Activated naive CD4-positive, alpha-beta T cell treated with anti-CD3 and anti-CD28 coated beads, Interleukin-2, amount 50 U/mL, for 72 hours (primary cell): ENCODE measurements around the gene AGAP1. TPM values are rescaled to one million over a fixed set of nuclear protein-coding genes. Genes with fewer than 3 reads are reported as not detected.
"Not testable (repeated sequence)": the region's sequence is repeated elsewhere in the genome, so short reads cannot be mapped to it uniquely, and the experiment has no call there.

Experiments
- ATAC-seq, 2 donors: fragments of 150-1000 bp; cut with Tn5 transposase; 2 replicates each; pipeline ENCODE4 v1.10.0; 2021; ENCODE audit warnings: mild to moderate bottlenecking in 2 of 2, moderate library complexity in 2 of 2
- DNase-seq, 2 donors: peaks; one replicate each; pipeline ENCODE4 v3.0.0; 2021 to 2022; ENCODE audit warnings: low spot score in 2 of 2
- H3K27ac Mint-ChIP-seq, 2 donors: one replicate each; pipeline ENCODE4 v1.8.0; 2022; ENCODE audit warnings: mild to moderate bottlenecking in 2 of 2, mixed read lengths in 2 of 2
- H3K36me3 Mint-ChIP-seq, 2 donors: one replicate each; pipeline ENCODE4 v1.8.0; 2022; ENCODE audit warnings: mixed read lengths in 2 of 2
- H3K9me3 Mint-ChIP-seq, 2 donors: one replicate each; pipeline ENCODE4 v1.8.0; 2022; ENCODE audit warnings: mixed read lengths in 2 of 2
- total RNA-seq, 2 donors: library from RNA; stranded (reverse); gene quantifications; one replicate each; pipeline ENCODE4 v1.2.3, GENCODE V29; 2022

AGAP1 gene
- total RNA-seq, 2 donors from 2014 or later, result 0.48 to 7.2 TPM

DNA sequence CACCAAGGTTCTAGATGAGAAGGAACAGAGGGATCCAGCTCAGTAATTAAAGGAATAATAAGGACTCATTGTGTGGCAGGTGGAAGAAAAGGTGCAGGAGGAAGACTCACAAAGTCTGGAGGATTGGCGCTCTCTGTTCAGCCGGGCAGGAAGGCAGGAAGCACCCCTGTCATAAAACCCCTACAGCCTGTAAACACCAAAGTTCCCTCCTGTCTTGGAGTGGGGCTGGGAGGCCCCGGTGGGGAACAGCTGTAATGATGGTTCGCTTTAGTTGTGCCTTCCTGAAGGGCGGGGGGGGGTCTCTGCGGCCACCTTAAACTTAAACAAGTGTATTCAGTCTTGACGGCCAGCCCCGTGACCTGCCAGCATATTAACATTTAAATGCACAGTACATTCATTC lies 590.1 kb downstream of the AGAP1 start:
- Mint-ChIP-seq H3K27ac (no peak overlapping the region), H3K9me3 (no peaks in the 10 kb centered on the region), H3K36me3 (no peaks in the 10 kb centered on the region)
- ATAC-seq, result no peak
- no peak for DNase-seq

GRCh38 chr2:236085211-236085610 lies 591.4 kb downstream of the AGAP1 start:
- H3K27ac Mint-ChIP-seq, result no peak overlapping the region
- H3K9me3 Mint-ChIP-seq, result no peaks in the 10 kb centered on the region
- no peaks in the 10 kb centered on the region for H3K36me3 Mint-ChIP-seq
- DNase-seq (no peak), ATAC-seq (no peak)

DNA sequence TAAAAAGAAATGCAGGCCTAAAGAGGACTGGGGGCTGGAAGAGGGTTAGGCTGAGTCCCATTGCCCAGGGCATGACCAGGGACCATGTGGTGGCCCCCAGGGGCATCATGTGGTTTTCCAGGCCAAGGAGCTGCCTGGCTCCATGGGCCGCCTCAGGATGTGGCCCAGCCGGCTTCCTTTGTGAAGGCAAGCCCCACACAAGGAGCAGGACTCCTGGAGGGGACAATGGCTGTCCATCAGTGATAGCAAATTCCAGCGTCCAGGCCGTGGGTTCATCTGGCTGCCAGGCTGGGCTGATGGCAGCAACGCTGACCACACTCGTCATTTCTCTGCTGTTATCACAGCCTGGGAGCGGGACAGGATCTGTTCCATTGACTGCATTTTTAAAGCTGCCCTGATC lies 591.8 kb downstream of the AGAP1 start:
- no peaks in the 10 kb centered on the region for H3K9me3 Mint-ChIP-seq
- no peak overlapping the region for H3K27ac Mint-ChIP-seq
- H3K36me3 Mint-ChIP-seq, result no peaks in the 10 kb centered on the region
- DNase-seq (no peak), ATAC-seq (no peak)

DNA sequence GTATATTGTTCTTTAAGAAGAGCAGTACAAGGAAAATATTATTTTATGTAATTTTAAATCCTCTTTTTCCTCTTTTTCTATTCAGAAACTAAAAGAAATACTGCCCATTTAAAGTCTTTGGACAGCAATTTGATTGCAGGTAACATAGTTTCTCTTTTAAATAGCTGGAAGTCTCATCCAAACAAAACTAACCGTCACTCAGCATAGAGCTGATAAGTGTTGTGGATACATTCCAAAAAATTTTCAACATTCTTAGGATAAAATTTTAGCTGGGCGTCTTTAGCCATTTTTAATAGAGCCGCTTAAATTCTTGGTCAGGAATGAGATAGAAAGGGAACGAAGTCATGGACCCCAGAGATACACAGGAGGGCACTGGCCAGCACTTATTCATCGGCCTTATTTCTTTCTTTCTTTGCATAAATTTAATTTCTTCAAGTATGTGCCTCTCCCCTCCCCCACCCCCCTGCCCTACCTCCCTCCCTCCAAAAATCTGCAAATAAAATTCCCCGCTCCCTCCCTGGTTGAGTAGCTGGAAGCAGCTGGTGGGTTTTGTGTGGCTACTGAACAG lies 592.6 kb downstream of the AGAP1 start:
- ATAC-seq (no peak), DNase-seq (no peak)
- Mint-ChIP-seq H3K27ac (no peak overlapping the region), H3K9me3 (no peaks in the 10 kb centered on the region), H3K36me3 (no peaks in the 10 kb centered on the region)

DNA sequence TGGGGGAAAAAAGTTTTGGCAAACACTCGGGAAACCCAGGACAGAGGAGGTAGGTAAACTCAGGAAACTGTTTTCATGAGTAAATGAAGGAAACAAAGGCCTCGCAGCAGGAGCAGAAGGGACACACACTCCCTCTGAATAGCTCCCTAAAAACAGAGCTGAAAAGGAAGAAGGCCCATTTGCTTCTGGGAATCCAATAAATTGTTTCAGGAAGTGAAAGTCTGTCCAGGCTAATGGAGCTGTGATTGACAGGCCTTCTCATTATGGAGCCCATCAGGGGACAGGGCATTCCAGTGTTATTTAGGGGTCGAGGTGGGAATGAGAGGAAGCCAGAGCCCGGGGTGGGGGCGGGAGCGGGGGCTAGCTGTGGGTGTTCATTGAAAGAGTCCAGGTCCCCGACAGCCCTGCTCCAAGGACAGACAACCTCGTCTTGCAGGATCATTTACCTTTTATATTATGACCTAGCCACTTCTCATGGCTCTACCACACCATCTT lies 593.2 kb downstream of the AGAP1 start:
- ATAC-seq, result no peak
- H3K36me3 Mint-ChIP-seq, result no peaks in the 10 kb centered on the region
- no peak overlapping the region for H3K27ac Mint-ChIP-seq
- no peak for DNase-seq
- H3K9me3 Mint-ChIP-seq, result no peaks in the 10 kb centered on the region

DNA sequence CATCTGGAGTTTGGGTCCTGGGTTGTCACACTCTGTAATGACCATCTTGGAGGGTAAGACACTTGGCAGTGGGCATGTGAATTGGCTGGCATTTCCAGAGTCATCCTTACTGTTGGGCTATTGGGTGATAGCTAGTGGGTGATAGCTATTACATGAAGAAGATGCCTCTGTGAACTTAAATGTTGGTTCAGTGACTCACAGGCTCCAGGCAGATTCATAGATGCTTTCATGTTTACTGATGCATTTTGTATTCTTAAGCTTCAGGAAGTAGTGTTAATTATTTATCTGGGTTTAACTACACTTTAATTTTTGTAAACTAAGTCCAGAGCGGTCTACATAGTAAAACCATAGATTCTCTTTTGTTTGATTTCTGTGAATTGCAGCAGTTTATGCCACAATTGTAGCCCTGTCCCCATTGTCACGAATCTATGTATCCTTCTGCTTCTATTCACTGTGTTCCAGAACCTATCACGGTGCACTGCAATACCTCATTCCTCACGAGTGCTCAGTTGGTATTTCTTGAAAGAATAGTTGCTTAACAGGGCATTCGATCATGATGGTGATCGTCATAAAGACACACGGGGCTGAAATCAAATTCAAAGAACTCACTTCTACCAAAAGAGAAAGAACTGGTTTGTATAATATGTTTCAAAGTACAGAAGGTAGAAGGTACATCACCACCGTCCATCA lies 594.7 kb downstream of the AGAP1 start:
- H3K9me3 Mint-ChIP-seq, result no peaks in the 10 kb centered on the region
- DNase-seq, result no peak
- no peak overlapping the region for H3K27ac Mint-ChIP-seq
- no peaks in the 10 kb centered on the region for H3K36me3 Mint-ChIP-seq
- no peak for ATAC-seq

DNA sequence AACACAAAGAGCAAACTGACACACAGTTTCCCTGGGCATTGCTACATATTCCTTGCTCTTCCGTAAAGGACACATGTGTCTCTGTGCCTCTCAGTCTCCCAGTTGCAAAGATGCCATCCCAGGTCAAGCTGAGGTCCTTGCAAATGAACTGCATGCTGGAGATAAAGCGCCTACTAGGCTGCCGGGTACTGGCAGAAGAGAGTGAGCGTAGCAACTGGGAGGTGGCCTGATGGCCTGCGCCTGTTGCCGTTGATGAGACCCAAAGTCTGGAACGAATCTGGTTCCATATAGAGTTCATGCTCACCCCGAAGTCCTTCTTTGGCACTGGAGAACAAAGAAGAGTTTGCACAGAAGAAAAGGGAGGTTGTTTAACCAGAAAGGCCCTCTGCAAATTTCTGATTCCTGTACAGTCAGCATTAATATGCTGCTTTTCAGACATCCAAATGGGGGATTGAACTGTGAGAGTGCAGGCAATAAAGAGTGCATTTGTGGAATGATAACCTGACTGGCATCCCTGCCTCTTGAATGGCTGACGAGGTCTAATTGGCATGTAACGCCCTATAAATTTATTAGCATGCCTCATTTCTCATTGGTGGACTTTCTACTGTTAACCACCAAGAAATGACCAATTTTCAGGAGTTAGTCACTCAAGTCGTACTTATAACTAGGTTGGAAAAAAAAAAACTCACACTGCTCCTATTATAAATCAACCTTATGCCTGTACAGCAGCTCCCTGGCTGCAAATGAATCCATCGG lies 595.6 kb downstream of the AGAP1 start:
- ATAC-seq, result no peak

GRCh38 chr2:236090027-236090382 lies 596.2 kb downstream of the AGAP1 start:
- Mint-ChIP-seq H3K27ac (no peak overlapping the region), H3K9me3 (no peaks in the 10 kb centered on the region), H3K36me3 (no peaks in the 10 kb centered on the region)
- ATAC-seq (no peak), DNase-seq (no peak)

More for the DNA sequence above, 595.6 kb downstream of the AGAP1 start:
- Mint-ChIP-seq H3K9me3 (no peaks in the 10 kb centered on the region), H3K27ac (no peak overlapping the region), H3K36me3 (no peaks in the 10 kb centered on the region)
- DNase-seq, result no peak

DNA sequence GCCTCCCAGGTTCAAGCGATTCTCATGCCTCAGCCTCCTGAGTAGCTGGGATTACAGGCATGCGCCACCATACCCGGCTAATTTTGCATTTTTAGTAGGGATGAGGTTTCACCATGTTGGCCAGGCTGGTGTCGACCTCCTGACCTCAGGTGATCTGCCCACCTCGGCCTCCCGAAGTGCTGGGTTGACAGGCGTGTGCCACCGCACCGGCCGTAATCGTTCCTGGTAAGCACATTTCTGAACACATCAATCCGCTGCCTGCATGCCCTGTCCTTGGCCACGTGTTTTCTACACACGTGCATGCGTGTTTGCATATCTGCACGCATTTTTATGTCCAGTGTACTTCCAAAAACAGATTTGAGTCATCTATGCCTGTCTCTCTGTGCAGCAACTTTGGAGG lies 597.0 kb downstream of the AGAP1 start:
- ATAC-seq, H3K27ac Mint-ChIP-seq, H3K9me3 Mint-ChIP-seq, H3K36me3 Mint-ChIP-seq, DNase-seq: not testable (repeated sequence)

- Mint-ChIP-seq H3K9me3 (no peaks in the 10 kb centered on the region), H3K36me3 (no peaks in the 10 kb centered on the region)
- no peak for ATAC-seq
These were observed 598.9 kb downstream of the AGAP1 start for GRCh38 chr2:236092714-236093113.

DNA sequence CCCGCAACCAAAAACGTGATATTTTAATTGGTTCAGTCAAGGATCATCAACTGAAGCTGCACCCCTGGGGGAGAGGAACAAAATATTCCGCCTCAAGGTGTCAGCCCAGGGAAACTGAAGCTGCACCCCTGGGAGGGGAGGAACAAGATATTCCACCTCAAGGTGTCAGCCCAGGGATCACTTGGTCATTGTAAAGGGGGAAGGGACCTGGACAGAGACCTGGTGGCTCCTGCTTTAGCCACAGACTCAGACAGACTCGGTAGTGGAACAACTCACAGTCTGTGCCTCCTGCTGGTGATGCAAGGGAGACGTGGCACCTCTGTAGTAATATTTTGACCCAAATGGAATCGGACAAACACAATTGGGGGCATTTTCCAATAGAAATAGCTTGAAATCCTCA lies 599.3 kb downstream of the AGAP1 start:
- ATAC-seq (no peak), DNase-seq (no peak)
- Mint-ChIP-seq H3K9me3 (no peaks in the 10 kb centered on the region), H3K36me3 (no peaks in the 10 kb centered on the region), H3K27ac (no peak overlapping the region)

More at GRCh38 chr2:236092714-236093113, 598.9 kb downstream of the AGAP1 start:
- DNase-seq, result no peak
- no peak overlapping the region for H3K27ac Mint-ChIP-seq

DNA sequence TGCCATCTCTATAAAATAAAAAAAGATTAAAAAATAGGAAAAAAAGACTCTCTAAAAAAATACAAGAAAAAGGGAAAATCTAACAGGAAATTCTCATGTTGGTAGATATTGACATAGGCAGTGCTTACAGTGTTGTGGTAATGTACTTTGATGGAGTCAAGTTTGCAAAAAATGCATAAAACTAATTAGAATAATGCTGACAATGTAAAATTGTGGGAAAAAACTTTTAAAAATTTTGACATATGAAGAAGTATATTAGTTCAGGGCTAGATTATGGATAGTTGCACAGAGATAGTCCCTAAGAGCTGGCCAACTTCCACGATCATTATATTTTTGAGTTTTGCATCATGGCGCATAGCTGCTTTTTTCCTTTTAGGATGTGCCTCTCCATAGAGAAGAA lies 601.7 kb downstream of the AGAP1 start:
- DNase-seq (no peak), ATAC-seq (no peak)
- H3K36me3 Mint-ChIP-seq, result no peaks in the 10 kb centered on the region
- H3K27ac Mint-ChIP-seq, result no peak overlapping the region
- no peaks in the 10 kb centered on the region for H3K9me3 Mint-ChIP-seq

DNA sequence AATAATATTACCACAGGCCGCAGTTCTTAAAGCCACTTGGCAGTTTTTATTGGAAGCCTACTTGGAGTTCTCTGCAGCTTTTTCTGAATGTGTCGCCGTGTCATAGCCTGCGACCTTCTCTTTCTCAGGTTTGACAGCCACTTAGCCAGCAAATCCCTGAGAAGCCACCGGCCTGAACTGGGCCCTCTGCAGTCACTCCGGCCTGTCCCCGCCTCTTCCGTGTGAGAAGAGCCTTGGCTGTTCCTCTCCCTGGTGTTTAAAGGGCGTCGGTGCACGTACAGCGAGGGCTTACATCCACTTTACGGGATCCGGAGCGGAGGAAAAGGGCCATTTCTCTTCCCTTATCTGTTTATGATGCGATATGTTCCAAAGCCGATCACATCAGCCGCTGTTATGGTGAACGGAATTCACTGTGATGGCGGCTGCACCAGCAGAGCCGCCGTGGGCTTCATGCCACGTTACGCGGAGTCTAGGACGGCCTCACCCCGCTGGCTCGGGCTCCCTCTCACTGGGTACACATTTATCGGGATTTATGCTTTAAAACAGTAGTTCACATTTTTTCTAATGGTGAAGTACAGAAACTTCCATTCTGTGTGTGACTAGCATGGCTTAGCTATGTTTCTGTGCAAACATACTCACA lies 607.6 kb downstream of the AGAP1 start:
- DNase-seq (no peak), ATAC-seq (no peak)
- no peaks in the 10 kb centered on the region for H3K36me3 Mint-ChIP-seq

GRCh38 chr2:236102971-236103370 lies 609.1 kb downstream of the AGAP1 start:
- no peaks in the 10 kb centered on the region for H3K36me3 Mint-ChIP-seq
- H3K9me3 Mint-ChIP-seq, result no peaks in the 10 kb centered on the region
- DNase-seq (no peak), ATAC-seq (no peak)
- no peak overlapping the region for H3K27ac Mint-ChIP-seq

More for the DNA sequence above, 607.6 kb downstream of the AGAP1 start:
- no peaks in the 10 kb centered on the region for H3K9me3 Mint-ChIP-seq
- H3K27ac Mint-ChIP-seq, result no peak overlapping the region

GRCh38 chr2:236103981-236104380 lies 610.1 kb downstream of the AGAP1 start:
- Mint-ChIP-seq H3K36me3 (no peaks in the 10 kb centered on the region), H3K9me3 (no peaks in the 10 kb centered on the region), H3K27ac (no peak overlapping the region)
- DNase-seq (no peak), ATAC-seq (no peak)

GRCh38 chr2:236105955-236106607 lies 612.2 kb downstream of the AGAP1 start:
- no peaks in the 10 kb centered on the region for H3K36me3 Mint-ChIP-seq
- H3K27ac Mint-ChIP-seq, result no peak overlapping the region
- DNase-seq (no peak), ATAC-seq (no peak)
- H3K9me3 Mint-ChIP-seq, result no peaks in the 10 kb centered on the region

DNA sequence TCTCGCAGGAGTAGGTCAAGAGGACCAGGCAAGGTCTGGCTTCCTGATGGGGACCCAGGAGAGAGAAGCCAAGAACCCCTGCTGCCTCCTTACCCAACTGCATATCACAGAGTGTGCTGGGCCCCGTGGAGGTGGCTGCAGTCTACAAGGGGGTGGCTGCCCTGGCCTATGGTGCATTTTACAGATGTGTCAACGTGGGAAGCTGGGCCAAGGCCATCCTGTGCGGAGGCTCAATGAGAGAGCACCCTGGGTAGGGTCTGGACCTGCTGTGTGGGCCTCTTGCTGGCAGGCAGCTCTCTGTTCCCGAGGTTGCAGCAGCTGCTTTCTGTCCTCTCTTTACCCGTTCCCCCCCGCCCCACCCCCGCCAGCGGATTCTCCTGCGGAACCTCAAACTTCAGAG lies 612.9 kb downstream of the AGAP1 start:
- DNase-seq (no peak), ATAC-seq (no peak)
- H3K27ac Mint-ChIP-seq, result no peak overlapping the region
- H3K9me3 Mint-ChIP-seq, result no peaks in the 10 kb centered on the region
- H3K36me3 Mint-ChIP-seq, result no peaks in the 10 kb centered on the region
